Activated CD4-positive, CD25-positive, alpha-beta regulatory T cell treated with anti-CD3 and anti-CD28 coated beads, Interleukin-2, amount 50 U/mL, for 72 hours (primary cell): ENCODE results near the gene ACTR3.
A peak's percentile ranks its signal among the peaks of the same experiment; 100 is the strongest.

Experiments used
- DNase-seq: peaks from one replicate; pipeline ENCODE4 v3.0.0; 2021

The ACTR3 gene

DNA sequence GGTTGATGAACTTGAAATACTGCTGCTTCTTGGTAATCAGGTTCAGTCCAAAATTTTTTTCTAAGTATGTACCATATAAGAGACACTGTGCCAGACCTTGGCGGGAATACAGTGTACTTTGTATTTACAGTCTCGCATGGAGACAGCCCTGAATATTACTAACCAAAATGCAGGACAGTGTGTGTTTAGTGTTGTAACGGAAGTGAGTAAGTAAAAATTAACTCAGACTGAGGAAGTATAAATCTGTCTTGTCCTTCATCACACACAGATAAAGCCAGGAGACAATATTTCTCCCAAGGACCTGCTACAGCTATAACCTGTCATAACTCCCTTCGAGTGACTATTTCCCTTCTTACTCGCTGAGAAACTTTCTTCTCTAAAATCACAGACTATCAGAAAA lies 76.9 kb downstream of the ACTR3 start:
- DNase-seq, result no peak

DNA sequence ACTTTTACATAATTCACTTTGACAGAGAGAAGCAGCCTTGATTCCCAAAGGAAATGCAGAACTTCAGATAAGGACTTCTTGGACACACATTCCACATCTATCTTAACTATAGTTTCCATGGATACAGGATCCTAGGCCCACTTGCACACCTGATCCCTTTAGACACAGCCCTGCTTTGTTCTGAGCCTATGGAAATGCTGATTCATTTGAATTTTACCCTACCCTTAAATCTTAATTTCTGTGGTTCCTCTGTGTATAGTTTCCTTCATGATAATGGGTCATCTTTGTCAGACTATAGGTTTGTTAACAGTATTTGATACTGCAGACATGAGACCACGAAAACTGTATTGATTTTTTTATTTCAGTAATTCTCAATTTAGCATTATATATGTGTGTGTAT lies 77.4 kb downstream of the ACTR3 start:
- no peak for DNase-seq

- no peak for DNase-seq
These were observed 82.9 kb downstream of the ACTR3 start for GRCh38 chr2:113972766-113973165.

DNA sequence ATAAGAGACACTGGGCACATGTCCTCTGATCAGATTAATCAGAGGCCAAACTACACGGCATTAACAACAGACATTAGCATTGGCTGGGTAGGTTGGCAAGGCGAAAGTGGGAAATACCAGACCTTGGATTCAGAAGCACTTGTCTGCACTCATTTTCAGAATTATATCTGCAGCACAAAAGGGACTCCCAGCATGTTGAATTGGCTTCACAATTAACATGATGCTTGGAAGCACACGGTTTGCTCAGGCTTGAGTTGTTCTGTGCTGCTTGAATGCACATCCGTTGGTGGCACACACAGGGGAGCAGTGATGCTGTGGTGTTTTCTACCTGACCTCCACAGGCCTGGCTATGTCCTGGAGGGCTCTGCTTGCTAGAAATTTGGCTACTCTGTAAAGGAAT lies 83.9 kb downstream of the ACTR3 start:
- DNase-seq, result no peak

DNA sequence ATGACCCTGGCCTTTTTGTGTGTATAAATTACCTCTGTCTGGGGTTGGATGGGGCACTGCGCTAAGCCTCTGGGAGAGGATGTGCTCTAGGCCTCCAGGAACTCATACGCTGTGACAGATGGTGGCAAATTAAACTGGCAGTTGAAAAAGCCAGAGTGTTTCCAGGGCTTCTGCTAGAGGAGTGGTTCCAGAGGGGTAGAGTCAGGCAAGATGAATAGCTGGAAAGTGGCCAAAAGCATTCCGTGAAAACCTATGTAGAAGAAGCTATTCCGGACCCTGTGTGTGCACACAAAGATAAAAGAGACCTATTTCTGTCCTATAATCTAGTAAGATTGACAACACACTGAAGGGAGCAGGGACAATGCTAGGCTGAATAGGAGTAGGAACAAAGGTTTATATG lies 84.8 kb downstream of the ACTR3 start:
- no peak for DNase-seq

DNA sequence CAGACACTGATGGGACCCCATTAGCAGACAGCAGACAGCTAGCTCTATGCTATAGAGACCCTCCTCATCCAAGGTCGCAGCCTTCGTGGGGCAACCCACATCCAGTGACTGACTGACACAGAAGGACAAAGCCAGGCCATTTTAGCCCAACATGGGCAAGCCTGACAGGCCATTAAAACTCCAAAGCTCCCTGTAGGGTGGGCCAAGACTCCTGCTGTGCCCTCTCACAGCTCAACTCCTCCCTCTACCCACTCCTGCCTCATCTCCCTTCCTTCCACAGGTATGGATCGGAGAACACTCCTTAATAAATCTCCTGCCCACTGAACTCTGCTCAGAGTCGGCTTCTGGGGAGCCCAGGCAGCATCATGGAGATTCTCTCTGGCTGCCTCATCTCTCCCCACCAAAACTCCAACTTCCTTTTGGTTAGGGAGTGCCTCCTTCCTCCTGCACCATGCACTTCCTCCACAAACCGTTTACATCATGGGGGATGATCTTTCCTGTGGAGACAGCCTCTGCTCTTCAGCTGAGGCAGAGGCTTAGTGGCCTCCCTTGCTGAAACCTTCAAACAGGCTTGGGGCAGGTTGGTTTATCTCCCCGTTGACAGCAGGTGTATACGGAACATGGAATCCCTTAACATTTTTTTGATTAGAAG lies 86.5 kb downstream of the ACTR3 start:
- DNase-seq, result no peak

DNA sequence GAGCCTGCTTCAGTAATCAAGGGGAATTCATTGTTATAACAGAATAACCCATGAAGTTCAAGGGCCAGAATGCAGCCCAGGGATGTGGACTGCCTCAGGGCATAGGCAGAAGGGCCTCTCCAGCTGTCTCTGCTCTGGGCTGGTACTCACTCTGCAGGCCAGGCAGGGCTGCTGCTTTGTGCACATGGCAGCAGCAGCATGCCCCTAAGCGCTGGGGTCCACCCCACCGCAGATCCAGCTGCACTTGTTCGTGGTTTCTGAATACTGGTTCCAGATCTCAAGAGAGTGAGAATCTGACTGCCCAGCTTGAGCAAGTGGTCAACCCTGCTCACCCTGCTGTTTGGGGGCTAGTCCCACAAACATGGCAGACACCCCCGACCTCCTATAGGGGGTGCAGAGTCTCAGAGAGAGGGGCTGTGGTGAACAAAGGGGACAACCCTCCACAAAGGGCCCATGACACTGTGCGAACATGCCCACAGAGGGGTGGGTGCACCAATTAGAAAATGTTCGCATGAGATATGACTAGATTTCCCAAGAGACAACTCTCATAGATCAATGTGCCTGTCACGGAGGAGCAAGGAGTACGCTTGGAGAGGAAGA lies 87.3 kb downstream of the ACTR3 start:
- DNase-seq, result no peak

DNA sequence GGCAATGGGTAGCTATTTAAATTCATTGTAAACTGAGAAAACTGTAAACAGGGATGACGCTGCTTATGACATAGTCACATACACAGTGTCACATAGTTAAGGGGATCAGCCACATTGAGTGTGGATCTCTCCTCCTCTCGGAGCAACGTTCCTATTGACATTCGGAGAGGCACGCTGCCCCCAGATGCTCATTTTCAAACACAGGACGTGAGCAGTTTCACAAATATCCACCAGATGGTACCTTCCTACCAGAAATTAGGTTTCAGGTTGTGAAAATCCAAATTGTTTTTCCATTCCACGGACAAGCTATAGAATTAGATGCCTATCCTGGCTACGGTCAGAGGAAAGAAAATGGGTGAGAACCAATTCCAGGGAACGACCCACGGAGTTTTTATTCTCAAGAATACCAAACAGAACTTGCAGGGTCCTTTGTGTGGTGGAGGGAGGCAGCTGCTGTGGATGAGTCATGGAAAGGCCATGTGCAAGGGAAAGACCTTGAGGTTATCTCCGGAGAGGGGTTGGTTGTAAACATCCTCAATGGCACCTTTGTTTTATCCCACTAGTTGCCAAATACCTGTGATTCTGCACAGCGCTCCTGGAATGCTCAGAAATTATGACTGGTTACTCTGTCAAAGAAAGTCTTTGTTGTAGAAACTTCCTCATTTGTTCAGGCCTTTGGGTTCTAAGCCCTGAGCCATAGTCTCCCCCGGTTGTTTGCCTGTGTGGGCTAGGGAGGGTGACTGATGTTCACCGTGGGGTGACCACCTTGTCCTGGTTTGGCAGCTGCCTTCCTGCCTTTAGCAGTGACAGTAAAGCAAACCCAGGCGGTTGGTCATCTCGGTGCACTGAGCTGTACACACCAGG lies 88.0 kb downstream of the ACTR3 start:
- DNase-seq, result no peak

GRCh38 chr2:113978524-113979190 lies 88.8 kb downstream of the ACTR3 start:
- no peak for DNase-seq

DNA sequence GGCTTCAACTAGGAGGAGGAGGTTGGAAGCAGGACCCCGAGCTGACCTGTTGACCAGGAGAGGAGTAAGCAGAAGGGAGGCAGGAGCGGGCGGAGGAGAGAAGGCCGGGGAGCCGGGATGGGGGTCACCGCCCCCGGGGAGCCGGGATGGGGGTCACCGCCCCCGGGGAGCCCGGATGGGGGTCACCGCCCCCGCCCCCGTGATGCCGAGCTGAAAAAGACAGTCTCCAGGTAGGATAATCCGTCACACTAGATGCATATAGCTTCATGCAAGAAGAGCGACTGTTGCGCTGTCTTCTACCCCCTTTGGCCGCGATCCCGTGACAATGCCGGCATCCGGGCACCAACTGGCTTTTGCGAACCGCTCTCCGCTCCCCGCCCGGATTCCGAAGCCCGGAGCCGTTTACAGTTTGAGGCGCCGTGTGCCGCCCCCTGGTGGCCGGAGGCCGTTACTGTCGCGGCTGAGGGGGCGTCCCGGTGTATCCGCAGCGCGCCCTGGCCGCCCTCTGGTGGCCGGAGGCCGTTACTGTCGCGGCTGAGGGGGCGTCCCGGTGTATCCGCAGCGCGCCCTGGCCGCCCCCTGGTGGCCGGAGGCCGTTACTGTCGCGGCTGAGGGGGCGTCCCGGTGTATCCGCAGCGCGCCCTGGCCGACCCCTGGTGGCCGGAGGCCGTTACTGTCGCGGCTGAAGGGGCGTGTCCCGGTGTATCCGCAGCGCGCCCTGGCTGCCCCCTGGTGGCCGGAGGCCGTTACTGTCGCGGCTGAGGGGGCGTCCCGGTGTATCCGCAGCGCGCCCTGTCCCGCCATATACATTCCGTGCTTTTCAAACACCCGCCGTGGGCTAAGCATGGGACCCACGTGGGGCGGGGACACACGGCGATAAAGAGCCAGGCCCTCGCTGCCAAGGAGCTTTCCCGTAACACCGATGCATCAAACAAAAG lies 89.6 kb downstream of the ACTR3 start:
- DNase-seq, result peak; percentile 85

- no peak for DNase-seq
These were observed 91.1 kb downstream of the ACTR3 start for GRCh38 chr2:113980946-113981345.

- no peak for DNase-seq
These were observed 91.7 kb downstream of the ACTR3 start for GRCh38 chr2:113981404-113982134.

DNA sequence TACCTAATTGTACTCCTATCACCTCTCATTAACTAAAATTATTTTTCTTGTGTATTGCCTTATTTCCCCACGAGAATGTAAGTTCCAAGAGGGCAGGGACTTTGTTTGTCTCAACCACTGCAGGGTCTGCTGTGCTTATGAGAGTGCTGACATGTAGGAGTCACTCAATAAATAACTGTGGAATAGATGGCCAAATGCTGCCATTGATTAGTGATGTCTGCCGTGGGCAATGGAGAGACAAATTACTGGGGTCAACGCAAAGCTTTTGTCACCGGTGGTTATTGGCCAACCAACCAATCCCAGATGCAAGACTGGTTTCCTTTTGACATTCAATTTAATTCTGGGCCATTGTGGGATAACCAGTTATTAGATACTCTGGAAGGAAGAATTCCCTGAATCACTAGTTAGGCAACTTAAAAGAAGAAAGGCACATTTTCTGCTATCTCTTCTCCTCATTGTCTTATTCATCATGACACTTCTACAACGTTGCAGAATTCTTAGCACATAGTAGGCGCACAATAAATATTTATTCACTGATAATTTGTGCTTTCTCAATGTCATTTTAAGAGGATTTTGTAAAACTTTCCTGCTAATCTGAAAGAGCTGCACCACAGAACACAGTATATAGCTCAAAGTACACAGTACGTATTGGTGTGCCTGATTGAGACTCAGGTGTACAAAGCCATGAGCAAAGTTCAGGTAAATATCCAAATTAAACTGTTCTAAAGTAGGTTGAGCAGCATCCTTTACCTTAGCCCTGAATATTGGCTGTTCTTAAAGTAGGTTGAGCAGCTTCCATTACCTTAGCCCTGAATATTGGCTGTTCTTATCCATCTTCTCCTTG lies 95.9 kb downstream of the ACTR3 start:
- DNase-seq, result no peak

GRCh38 chr2:113986762-113987290 lies 96.9 kb downstream of the ACTR3 start:
- no peak for DNase-seq

GRCh38 chr2:113992090-113992489 lies 102.2 kb downstream of the ACTR3 start:
- no peak for DNase-seq

DNA sequence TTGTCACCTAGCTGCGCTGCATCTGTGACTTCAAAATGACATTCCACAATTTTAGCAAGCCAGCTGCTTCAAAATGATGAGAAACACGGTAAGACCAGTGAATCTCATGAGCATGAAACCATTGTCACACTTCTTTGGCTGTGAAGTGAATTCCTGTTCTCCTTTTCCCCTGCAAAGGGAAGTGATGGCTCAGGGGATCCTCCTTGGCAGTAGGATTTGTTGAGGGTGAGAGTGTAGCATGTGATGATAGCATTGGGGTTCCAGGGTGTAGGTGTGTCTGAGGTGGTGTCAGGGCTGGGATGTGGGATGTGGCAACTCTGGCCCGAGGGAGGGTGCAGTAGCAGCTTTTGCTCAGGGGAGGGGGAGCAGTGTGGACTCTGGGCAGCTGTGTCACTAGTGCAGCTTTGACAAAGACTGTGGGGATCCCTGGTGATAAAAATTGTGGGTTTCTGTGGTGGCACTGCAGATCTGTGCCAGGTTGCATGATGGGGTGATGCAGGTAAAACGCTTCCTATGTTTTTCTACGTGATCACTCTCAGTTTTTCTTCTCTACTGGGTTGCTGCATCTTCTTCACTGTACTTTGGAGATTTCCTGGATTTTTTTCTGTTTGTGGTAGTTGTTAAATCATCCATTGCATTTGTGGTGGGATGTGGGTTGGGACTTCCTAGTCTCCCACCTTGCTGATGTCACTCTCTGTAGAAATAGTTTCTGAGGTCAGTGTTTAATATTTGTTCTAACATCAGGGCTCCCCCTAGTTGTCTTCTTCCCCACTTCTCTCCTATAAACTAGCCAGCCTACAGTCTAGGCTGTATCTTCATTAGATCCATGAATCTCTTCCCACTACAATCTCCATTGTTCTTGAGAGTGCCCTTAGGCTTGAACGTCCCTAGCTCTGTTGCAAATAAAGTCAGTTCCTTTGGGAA lies 107.0 kb downstream of the ACTR3 start:
- no peak for DNase-seq

- DNase-seq, result no peak
These were observed 111.3 kb downstream of the ACTR3 start for GRCh38 chr2:114001152-114001551.

DNA sequence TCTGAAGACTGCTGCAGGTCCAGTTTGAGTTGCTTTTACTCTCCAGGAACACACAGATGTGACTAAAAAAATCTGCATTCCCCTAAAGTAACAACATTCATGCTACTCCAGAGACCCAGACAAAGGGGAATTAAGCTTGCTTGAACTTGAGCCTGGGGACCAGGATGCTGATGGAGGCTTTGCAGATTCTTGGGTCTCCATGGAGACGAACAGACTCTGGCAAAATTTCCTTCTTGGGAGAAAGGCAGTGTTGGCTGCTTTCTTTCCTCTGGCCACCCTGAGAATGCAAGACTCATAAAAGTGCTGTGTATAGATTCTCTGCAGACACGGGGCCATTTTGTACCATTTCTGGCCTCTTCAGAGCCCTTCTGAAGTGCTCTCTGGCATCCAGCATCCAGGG lies 112.0 kb downstream of the ACTR3 start:
- DNase-seq, result no peak

DNA sequence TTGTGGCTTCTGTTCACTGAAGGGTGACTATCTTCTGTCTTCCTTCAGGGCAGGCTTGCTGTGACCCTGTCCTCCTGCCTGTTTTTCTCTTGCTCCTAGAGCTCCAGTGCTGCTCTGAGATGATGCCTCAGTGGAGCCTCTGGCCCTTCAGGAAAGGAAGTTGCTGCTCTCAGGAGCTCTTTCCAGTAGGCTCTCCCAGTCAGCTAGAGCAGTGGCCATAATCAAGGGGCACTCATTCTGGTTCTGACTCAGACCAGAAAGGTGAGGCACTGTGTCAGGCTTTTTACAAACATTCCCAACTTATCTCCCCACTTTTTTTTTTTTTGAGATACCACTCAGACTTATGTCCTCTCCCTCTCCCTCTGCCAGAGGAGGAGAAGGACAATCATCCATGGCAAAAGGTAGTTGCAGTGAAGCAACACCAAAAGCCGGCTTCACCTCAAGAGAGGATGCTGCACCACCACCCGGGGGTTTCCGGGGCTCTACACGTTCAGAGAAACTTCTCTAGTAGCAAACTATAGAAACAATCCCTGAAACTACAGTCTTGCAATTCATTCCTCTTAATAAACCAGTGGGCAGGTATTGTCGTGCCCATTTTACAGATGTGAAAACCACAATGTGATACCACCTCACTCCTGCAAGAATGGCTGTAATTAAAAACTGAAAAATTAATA lies 115.4 kb downstream of the ACTR3 start:
- DNase-seq, result no peak
